GM12874 (cell line): ENCODE results near the gene OSBPL6.

ENCODE experiments used
- CTCF ChIP-seq: IDR thresholded peaks from 2 replicates; pipeline ENCODE4 v1.5.1; 2011; ENCODE audit warnings: low read depth, mild to moderate bottlenecking, control low read depth, low read length, moderate library complexity; ENCODE audit not compliant: insufficient read depth

Gene OSBPL6

GRCh38 chr2:178213991-178214390, 19.7 kb downstream of the OSBPL6 start:
- no peak for TF ChIP-seq CTCF

GRCh38 chr2:178219247-178219646, 24.9 kb downstream of the OSBPL6 start:
- no peak for TF ChIP-seq CTCF

DNA sequence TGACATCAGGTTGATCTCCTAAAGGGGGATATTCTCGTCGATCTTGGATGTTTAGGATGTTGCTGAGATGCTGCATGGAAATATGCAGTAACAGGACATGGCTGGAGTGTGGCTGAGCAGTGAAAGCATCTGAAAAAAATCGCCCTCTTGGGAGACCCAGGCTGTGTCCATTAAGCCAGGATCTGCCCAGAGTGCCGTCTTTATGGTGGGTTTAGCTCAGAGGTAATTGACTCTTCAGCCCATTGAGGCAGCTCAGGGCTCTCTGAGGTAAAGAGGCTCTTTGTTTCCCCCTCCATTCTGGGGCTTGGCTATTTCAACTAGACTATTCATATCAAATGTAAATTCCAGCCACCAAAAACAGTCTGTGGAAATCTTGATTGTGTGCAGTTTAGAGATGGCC, 26.5 kb downstream of the OSBPL6 start:
- no peak for TF ChIP-seq CTCF

DNA sequence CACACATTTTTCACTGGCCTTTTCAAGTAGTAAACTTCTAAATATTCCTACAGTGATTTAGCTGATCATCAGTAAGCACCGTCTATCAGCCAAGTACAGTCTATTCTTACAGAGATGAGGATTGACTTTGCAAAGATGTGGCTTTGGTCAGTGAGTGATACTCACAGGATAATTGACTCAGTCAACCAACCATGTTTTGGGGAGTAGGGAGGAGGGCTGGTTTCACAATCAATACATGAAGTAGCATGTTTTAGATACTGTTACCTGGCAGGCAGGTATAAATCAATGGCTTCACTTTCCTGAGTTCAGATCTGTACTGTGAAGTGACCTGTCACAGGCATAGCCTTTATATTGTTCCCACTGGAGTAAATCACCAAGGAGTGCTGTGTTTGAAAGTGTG, 27.2 kb downstream of the OSBPL6 start:
- no peak for TF ChIP-seq CTCF

DNA sequence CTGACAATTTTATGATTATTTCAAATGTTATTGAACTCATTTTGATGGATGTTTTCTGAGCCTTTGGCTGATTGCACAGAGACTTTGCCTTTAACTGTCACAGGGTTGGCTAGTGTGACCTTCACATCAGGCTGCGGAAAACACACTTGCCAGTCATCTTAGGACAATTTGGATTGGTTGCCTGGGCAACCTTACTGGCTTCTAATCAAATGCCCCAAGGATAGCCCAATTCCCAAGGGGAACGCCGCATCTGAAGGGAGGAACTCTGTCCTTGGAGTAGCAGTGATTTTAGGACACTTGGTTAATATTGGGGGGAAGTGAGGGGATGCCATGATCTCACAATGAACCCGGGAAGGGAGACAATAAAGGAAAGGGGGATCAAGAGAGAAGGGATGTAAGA, 29.5 kb downstream of the OSBPL6 start:
- TF ChIP-seq CTCF = no peak

DNA sequence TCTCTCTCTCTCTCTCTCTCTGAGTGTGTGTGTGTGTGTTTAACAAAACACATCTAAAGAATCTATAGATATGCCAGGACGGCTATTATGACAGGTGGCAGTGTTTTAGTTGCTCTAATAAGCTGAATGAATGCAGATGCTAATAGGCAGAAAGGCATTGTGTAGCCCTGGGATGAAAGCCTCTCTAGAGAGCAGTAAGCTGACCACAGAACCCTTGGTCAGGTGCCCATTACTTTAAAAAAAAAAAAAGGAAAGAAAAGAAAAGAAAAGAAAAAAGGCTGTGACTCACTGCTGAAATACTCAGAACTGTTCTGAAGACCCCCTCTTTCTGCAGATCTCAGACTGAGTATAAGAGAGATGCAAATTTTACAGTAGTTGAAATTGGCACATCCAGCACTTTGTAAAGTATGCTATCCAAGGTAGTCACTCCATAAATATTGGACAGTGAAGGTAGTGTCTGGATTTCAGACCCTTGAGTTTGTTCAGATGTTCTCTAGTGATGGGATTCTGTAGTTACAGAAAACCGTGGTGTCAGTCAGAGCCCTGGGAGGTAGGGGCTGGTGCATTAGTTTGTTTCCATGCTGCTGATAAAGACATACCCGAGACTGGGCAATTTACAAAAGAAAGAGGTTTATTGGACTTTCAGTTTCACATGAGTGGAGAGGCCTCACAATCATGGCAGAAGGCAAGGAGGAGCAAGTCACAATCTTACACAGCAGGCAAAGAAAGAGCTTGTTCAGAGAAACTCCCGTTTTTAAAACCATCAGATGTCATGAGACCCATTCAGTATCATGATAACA, 30.9 kb downstream of the OSBPL6 start:
- TF ChIP-seq CTCF = no peak

DNA sequence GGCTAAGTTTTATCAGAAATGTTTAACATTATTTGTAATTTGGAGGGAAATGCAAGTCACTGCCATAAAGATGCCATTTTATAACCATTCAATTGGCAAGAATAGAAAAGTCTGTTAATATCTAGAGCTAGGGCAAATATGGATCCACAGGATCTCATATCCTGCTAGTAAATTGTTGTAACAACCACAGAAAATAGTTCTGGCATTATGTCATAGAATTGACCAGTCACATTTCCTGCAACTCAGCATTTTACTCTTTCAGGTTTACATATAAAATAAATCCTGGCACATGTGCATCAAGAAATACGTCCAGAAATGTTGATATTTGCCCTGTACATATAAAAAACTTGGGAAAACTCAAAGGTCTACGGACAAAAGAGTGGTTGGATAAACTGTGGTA, 32.9 kb downstream of the OSBPL6 start:
- no peak for TF ChIP-seq CTCF
